K562 (cell line): Measurements from ENCODE around the gene KLHL24. TPM values are rescaled to one million over a fixed set of nuclear protein-coding genes. Genes with fewer than 3 reads are reported as not detected.
"Not testable (repeated sequence)": the region's sequence is repeated elsewhere in the genome, so short reads cannot be mapped to it uniquely, and the experiment has no call there.

Experiments used
- ATAC-seq: fragments of 200-7000 bp; cut with Tn5 transposase; 3 replicates; pipeline ENCODE4 v1.9.1; 2020; ENCODE audit warnings: moderate library complexity
- BruUV-seq: library from RNA; stranded (reverse); fragments of 400-500 nt; replicated peaks from 2 replicates; lab custom pipeline; 2021; lab: Mats Ljungman, UMichigan
- CTCF ChIA-PET: fragments of 300-600 bp; formaldehyde crosslinking; extraction: SDS; loops from one replicate; lab custom pipeline; 2021; ENCODE audit warnings: low intra/inter-chr PET ratio; lab: Yijun Ruan, JAX
- POLR2A ChIA-PET: fragments of 300-600, 350-650 bp; sonication (Branson Sonifier 250); formaldehyde crosslinking; extraction: SDS; loops from one replicate; lab custom pipeline; 2021; ENCODE audit warnings: antibody characterized with exemption, inconsistent platforms; lab: Yijun Ruan, JAX
- DNase-seq, 4 experiments: peaks; one replicate each; pipeline versions ENCODE4 v3.0.0 to v3.0.0-alpha.2; 2011 to 2018; ENCODE audit warnings: low spot score in 3 of 4, mixed read lengths in 3 of 4; ENCODE audit errors: extremely low read depth in 1 of 4
- FAIRE-seq: peaks from 2 replicates; lab custom pipeline; 2011; peaks lifted over from hg19 to GRCh38; lab: Jason Lieb, UNC
- H2AFZ ChIP-seq: 2 replicates; pipeline ENCODE4 v1.6.0; 2011; ENCODE audit warnings: low read depth, low read length, control low read depth, inconsistent platforms
- H3K27ac ChIP-seq: fragments of 200-600 bp; 3 replicates; pipeline ENCODE4 v1.8.0; 2011; ENCODE audit warnings: low read depth, mild to moderate bottlenecking, control low read depth, inconsistent platforms, low read length, moderate library complexity, mixed read lengths; ENCODE audit errors: extremely low read depth
- H3K27me3 ChIP-seq, 2 experiments: fragments of 300-600 bp in 1 of 2; 2 replicates in 1 of 2; 3 replicates in 1 of 2; pipeline versions ENCODE4 v1.6.0 to v1.8.0; 2011; ENCODE audit warnings: inconsistent platforms in 2 of 2, low read length in 2 of 2, mild to moderate bottlenecking in 1 of 2, mixed read lengths in 1 of 2, moderate library complexity in 1 of 2; ENCODE audit not compliant: control insufficient read depth in 2 of 2, insufficient read depth in 2 of 2
- H3K36me3 ChIP-seq: fragments of 300-600 bp; 3 replicates; pipeline ENCODE4 v1.8.0; 2011; ENCODE audit warnings: mild to moderate bottlenecking, low read length, inconsistent platforms; ENCODE audit not compliant: control insufficient read depth, insufficient read depth
- H3K4me1 ChIP-seq, 2 experiments: fragments of 200-600 bp in 1 of 2; replicated peaks in 1 of 2; 2 replicates in 1 of 2; 3 replicates in 1 of 2; pipeline versions ENCODE4 v1.5.1 to v1.8.0; 2011; ENCODE audit warnings: inconsistent platforms in 2 of 2, low read length in 2 of 2, mild to moderate bottlenecking in 1 of 2, mixed read lengths in 1 of 2, moderate library complexity in 1 of 2; ENCODE audit not compliant: control insufficient read depth in 2 of 2, insufficient read depth in 2 of 2
- H3K4me2 ChIP-seq: 2 replicates; pipeline ENCODE4 v1.6.1; 2011; ENCODE audit warnings: low read length, control low read depth, inconsistent platforms, mixed read lengths; ENCODE audit not compliant: insufficient read depth
- H3K4me3 ChIP-seq: fragments of 200-600 bp; sonication (generic), shearing (Covaris generic); 2 replicates; pipeline ENCODE4 v1.5.1; 2016; ENCODE audit warnings: control low read depth, inconsistent platforms
- H3K79me2 ChIP-seq: fragments of 200-600 bp; 3 replicates; pipeline ENCODE4 v1.8.0; 2011; ENCODE audit warnings: low read length, inconsistent platforms; ENCODE audit not compliant: control insufficient read depth, insufficient read depth
- H3K9ac ChIP-seq, 2 experiments: 2 replicates each; pipeline versions ENCODE4 v1.6.0 to v1.6.1; 2011; ENCODE audit warnings: low read depth in 2 of 2, low read length in 2 of 2, control low read depth in 1 of 2, inconsistent platforms in 1 of 2, mild to moderate bottlenecking in 1 of 2, mixed read lengths in 1 of 2; ENCODE audit not compliant: insufficient read depth in 1 of 2
- H3K9me1 ChIP-seq: one replicate; pipeline ENCODE4 v1.6.0; 2011; ENCODE audit warnings: inconsistent platforms, mild to moderate bottlenecking, low read length, moderate library complexity; ENCODE audit not compliant: control insufficient read depth, insufficient read depth
- H3K9me3 ChIP-seq: replicated peaks from 2 replicates; pipeline ENCODE4 v1.5.1; 2011; ENCODE audit warnings: low read depth, low read length, inconsistent platforms; ENCODE audit not compliant: control insufficient read depth, insufficient read depth
- H4K20me1 ChIP-seq: replicated peaks from 2 replicates; pipeline ENCODE4 v1.6.1; 2011; ENCODE audit warnings: low read length, inconsistent platforms, mixed read lengths; ENCODE audit not compliant: control insufficient read depth, insufficient read depth
- CBFA2T3 ChIP-seq: fragments of 450-650 bp; IDR thresholded peaks from 2 replicates; pipeline ENCODE4 v1.6.1; 2017
- ID3 ChIP-seq, 2 experiments: fragments of 250-450 bp in 1 of 2; fragments of 450-650 bp in 1 of 2; sonication (Bioruptor Pico) in 1 of 2; IDR thresholded peaks; 2 replicates each; pipeline versions ENCODE4 v1.6.1 to v1.8.0; 2016 to 2021; ENCODE audit warnings: mild to moderate bottlenecking in 2 of 2, moderate library complexity in 2 of 2, missing compliant biosample characterization in 1 of 2, missing genetic modification characterization in 1 of 2
- ZFX ChIP-seq: sonication (generic); formaldehyde crosslinking; IDR thresholded peaks from 2 replicates; pipeline ENCODE4 v1.8.0; 2022; ENCODE audit warnings: mild to moderate bottlenecking, missing genetic modification reagents, moderate library complexity
- ZNF121 ChIP-seq: sonication (generic); formaldehyde crosslinking; conservative IDR thresholded peaks from 2 replicates; pipeline ENCODE4 v1.8.0; 2022; ENCODE audit warnings: missing genetic modification reagents
- WGBS: fragments of 100-300 bp; shearing (Covaris generic); methylation state at CpG from one replicate; pipeline ENCODE4 v1.1.6; 2016; ENCODE audit warnings: low coverage, mixed read lengths; ENCODE audit not compliant: insufficient coverage; ENCODE audit errors: missing lambda C conversion rate; 5-methylcytosine and 5-hydroxymethylcytosine counted together
- in situ Hi-C: fragments of 300-500 bp; cut with MboI; formaldehyde crosslinking; loops from 4 replicates; pipeline ENCODE4 v1.15.0; 2018; ENCODE audit warnings: inconsistent platforms, mixed read lengths
- intact Hi-C: fragments of 100-400 bp; cut with micrococcal nuclease; formaldehyde crosslinking; loops from 2 replicates; pipeline ENCODE4 v1.14.2; 2022
- polyA plus RNA-seq, 8 experiments: library from polyadenylated mRNA; depleted of rRNA in 4 of 8; stranded (reverse) in 5 of 8; unstranded in 3 of 8; fragments of >200 nt; fragmentation: Nextera tagmentation in 2 of 8; fragmentation: Illumina TruSeq in 1 of 8; extraction: Ambion mirVana in 2 of 8; extraction: Trizol in 1 of 8; gene quantifications; 2 replicates each; pipeline versions ENCODE4 v1.2.1 to v1.2.3, GENCODE V29; 2011 to 2014; ENCODE audit warnings: inconsistent platforms in 1 of 8, missing spikeins in 1 of 8
- total RNA-seq, 7 experiments: library from RNA; depleted of rRNA in 6 of 7; stranded (reverse); fragments of >200 nt in 6 of 7; fragmentation: Illumina TruSeq in 2 of 7; extraction: Trizol in 2 of 7; gene quantifications; 2 replicates each; pipeline versions ENCODE4 v1.2.1 to v1.2.3, GENCODE V29; 2011 to 2021; ENCODE audit warnings: low replicate concordance in 1 of 7

The KLHL24 gene
- total and polyA plus RNA-seq, 9 of the 15 experiments (the other 6 are each of a cell fraction or from before 2014, with no cell fraction given) = 3.3 to 21.2 (median 14.2) TPM

DNA sequence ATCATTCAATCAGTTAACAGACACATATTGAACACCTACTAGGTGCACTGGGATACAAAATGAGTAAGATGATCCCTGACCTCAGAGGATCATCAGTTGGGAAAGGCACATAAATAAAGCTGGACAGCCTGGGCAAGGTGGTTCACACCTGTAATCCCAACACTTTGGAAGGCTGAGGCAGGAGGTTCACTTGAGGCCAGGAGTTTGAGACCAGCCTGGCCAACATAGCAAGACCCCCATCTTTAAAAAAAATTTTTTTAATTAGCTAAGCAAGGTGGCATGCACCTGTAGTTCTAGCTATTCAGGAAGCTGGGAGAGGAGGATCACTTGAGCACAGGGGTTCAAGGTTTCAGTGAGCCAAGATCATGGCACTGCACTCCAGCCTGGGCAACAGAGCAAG is 3.7 kb upstream of the KLHL24 start:
- DNase-seq (no peak), FAIRE-seq (no peak), ATAC-seq (no peak)
- H3K9ac ChIP-seq = no peak overlapping the region
- no peak overlapping the region for H3K27ac ChIP-seq
- POLR2A ChIA-PET = interaction anchor here (1.4 kb wide), 1 partner anchor 9 kb away, joined by 4 read pairs; no protein-coding TSS in a partner anchor
- intact Hi-C loops (no loop called here), in situ Hi-C loops (no loop called here)
- CTCF ChIA-PET = no interaction called here
- H2AFZ ChIP-seq = no peak overlapping the region
- H3K4me1 ChIP-seq = peaks cover 12 to 13% of the 10 kb centered on the region in 2 experiments
- H3K9me1 ChIP-seq = no peaks in the 10 kb centered on the region
- no peaks in the 10 kb centered on the region for H4K20me1 ChIP-seq
- H3K9me3 ChIP-seq = no peaks in the 10 kb centered on the region
- no peaks in the 10 kb centered on the region for H3K27me3 ChIP-seq
- H3K36me3 ChIP-seq = no peaks in the 10 kb centered on the region
- H3K79me2 ChIP-seq = peaks cover 5% of the 10 kb centered on the region; the same call in 1 of the 3 replicates
- no TSS peak for BruUV-seq
- no peak for TF ChIP-seq ID3 (CRISPR knock-in tag; IDR thresholded peaks at IDR 0.05)
- no peak for TF ChIP-seq ID3 (tag; IDR thresholded peaks at IDR 0.05)
- peak; percentile 88 for TF ChIP-seq ZNF121 (CRISPR knock-in tag)
- H3K4me3 ChIP-seq = no peak overlapping the region
- H3K4me2 ChIP-seq = no peak overlapping the region

DNA sequence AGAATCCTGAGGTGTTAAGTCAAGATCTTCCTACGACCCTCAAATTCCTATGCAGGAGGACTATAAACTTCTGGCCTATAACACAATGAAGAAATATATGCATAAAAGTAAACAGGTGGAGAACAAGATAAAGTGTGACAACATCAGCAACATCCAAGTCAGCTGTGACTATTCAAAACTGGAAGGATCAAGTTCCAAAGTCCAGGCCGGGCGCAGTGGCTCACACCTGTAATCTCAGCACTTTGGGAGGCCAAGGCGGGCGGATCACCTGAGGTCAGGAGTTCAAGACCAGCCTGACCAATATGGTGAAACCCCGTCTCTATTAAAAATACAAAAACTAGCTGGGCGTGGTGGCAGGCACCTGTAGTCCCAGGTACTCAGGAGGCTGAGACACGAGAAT is 2.7 kb upstream of the KLHL24 start:
- H3K9ac ChIP-seq, H2AFZ ChIP-seq, H3K4me2 ChIP-seq, H3K27ac ChIP-seq, H3K27me3 ChIP-seq, intact Hi-C loops, H3K9me3 ChIP-seq, BruUV-seq, FAIRE-seq, CTCF ChIA-PET, ATAC-seq, DNase-seq, H3K4me3 ChIP-seq, H3K9me1 ChIP-seq, H4K20me1 ChIP-seq, in situ Hi-C loops, H3K36me3 ChIP-seq: not testable (repeated sequence)
- POLR2A ChIA-PET = interaction anchor here (1.4 to 1.6 kb wide), 2 partner anchors 10 to 65 kb away, joined by 4 read pairs; partner anchors contain the start of gene YEATS2
- TF ChIP-seq ZFX (0 out of 2 replicates have a peak, but pooled peaks have one; percentile 11), CBFA2T3 (0 out of 2 replicates have a peak, but pooled peaks have one; percentile 4)
- WGBS = 61% methylated on average over 6 of the region's 8 CpGs
- peaks cover 14% of the 10 kb centered on the region; the same call in 2 of the 3 replicates for H3K79me2 ChIP-seq
- peaks cover 16 to 17% of the 10 kb centered on the region in 2 experiments for H3K4me1 ChIP-seq
